HepG2 (cell line): Measurements from ENCODE around the gene ATE1. TPM values are rescaled to one million over a fixed set of nuclear protein-coding genes. Genes with fewer than 3 reads are reported as not detected.

Experiments
- BORCS8-MEF2B ChIP-seq: sonication (generic); formaldehyde crosslinking; IDR thresholded peaks from 2 replicates; pipeline ENCODE4 v1.8.0; 2022; ENCODE audit warnings: mild to moderate bottlenecking, missing genetic modification reagents
- ELF1 ChIP-seq: sonication (generic); formaldehyde crosslinking; IDR thresholded peaks from 2 replicates; pipeline ENCODE4 v1.4.0; 2020; ENCODE audit warnings: missing genetic modification reagents
- ELF3 ChIP-seq: IDR thresholded peaks from 2 replicates; pipeline ENCODE4 v1.6.1; 2016; ENCODE audit warnings: missing genetic modification reagents, missing compliant biosample characterization
- ESRRA ChIP-seq: sonication (generic); formaldehyde crosslinking; IDR thresholded peaks from 2 replicates; pipeline ENCODE4 v1.5.1; 2020; ENCODE audit warnings: mild to moderate bottlenecking, low read depth, missing genetic modification reagents
- FOXK2 ChIP-seq: fragments of 450-650 bp; IDR thresholded peaks from 2 replicates; pipeline ENCODE4 v1.6.1; 2016
- HMGXB4 ChIP-seq, 2 experiments: sonication (generic) in 1 of 2; formaldehyde crosslinking in 1 of 2; IDR thresholded peaks; 2 replicates each; pipeline versions ENCODE4 v1.4.0 to v1.6.1; 2018 to 2020; ENCODE audit warnings: missing genetic modification reagents in 2 of 2, borderline replicate concordance in 1 of 2, low read depth in 1 of 2, mild to moderate bottlenecking in 1 of 2, missing biosample characterization in 1 of 2
- KAT2B ChIP-seq: fragments of 150-350 bp; IDR thresholded peaks from 2 replicates; pipeline ENCODE4 v1.6.1; 2014; ENCODE audit warnings: low read depth, low read length, borderline replicate concordance
- MLXIP ChIP-seq: sonication (generic); formaldehyde crosslinking; IDR thresholded peaks from 2 replicates; pipeline ENCODE4 v1.9.0; 2021; ENCODE audit warnings: missing genetic modification reagents, borderline replicate concordance
- NAIF1 ChIP-seq: sonication (generic); formaldehyde crosslinking; IDR thresholded peaks from 2 replicates; pipeline ENCODE4 v1.5.0; 2020; ENCODE audit warnings: mild to moderate bottlenecking, missing genetic modification reagents, borderline replicate concordance
- PHB2 ChIP-seq: fragments of 450-650 bp; IDR thresholded peaks from 2 replicates; pipeline ENCODE4 v1.6.1; 2018; ENCODE audit not compliant: partially characterized antibody
- PHF21A ChIP-seq: sonication (generic); formaldehyde crosslinking; IDR thresholded peaks from 2 replicates; pipeline ENCODE4 v1.5.0; 2020; ENCODE audit warnings: mild to moderate bottlenecking, missing genetic modification reagents
- TAF1 ChIP-seq: sonication (generic); formaldehyde crosslinking; IDR thresholded peaks from 2 replicates; pipeline ENCODE4 v1.4.0; 2020; ENCODE audit warnings: missing genetic modification reagents
- TARDBP ChIP-seq: sonication (generic); formaldehyde crosslinking; IDR thresholded peaks from 2 replicates; pipeline ENCODE4 v1.8.0; 2022; ENCODE audit warnings: mild to moderate bottlenecking, missing genetic modification reagents
- ZBTB1 ChIP-seq: sonication (generic); formaldehyde crosslinking; IDR thresholded peaks from 2 replicates; pipeline ENCODE4 v1.4.0; 2020; ENCODE audit warnings: missing genetic modification reagents, borderline replicate concordance
- ZNF136 ChIP-seq: sonication (generic); formaldehyde crosslinking; IDR thresholded peaks from 2 replicates; pipeline ENCODE4 v1.8.1; 2022; ENCODE audit warnings: low read depth, mild to moderate bottlenecking, moderate library complexity, missing genetic modification reagents
- ZNF275 ChIP-seq: sonication (generic); formaldehyde crosslinking; IDR thresholded peaks from 2 replicates; pipeline ENCODE4 v1.8.0; 2022; ENCODE audit warnings: missing genetic modification reagents, mild to moderate bottlenecking, inconsistent platforms, borderline replicate concordance
- ZNF354B ChIP-seq: sonication (generic); formaldehyde crosslinking; IDR thresholded peaks from 2 replicates; pipeline ENCODE4 v1.8.0; 2022; ENCODE audit warnings: mild to moderate bottlenecking, missing genetic modification reagents
- ZNF496 ChIP-seq: sonication (generic); formaldehyde crosslinking; IDR thresholded peaks from 2 replicates; pipeline ENCODE4 v1.8.1; 2023; ENCODE audit warnings: mild to moderate bottlenecking, moderate library complexity, missing genetic modification reagents; ENCODE audit not compliant: insufficient replicate concordance
- ZNF550 ChIP-seq: sonication (generic); formaldehyde crosslinking; IDR thresholded peaks from 2 replicates; pipeline ENCODE4 v1.4.0; 2020; ENCODE audit warnings: mild to moderate bottlenecking, missing genetic modification reagents, borderline replicate concordance
- ZNF782 ChIP-seq: sonication (generic); formaldehyde crosslinking; IDR thresholded peaks from 2 replicates; pipeline ENCODE4 v1.4.0; 2020; ENCODE audit warnings: missing genetic modification reagents, mild to moderate bottlenecking, borderline replicate concordance
- ZNF841 ChIP-seq: sonication (generic); formaldehyde crosslinking; IDR thresholded peaks from 2 replicates; pipeline ENCODE4 v1.8.1; 2023; ENCODE audit warnings: missing genetic modification reagents, borderline replicate concordance
- ZSCAN12 ChIP-seq: sonication (generic); formaldehyde crosslinking; IDR thresholded peaks from 2 replicates; pipeline ENCODE4 v1.9.0; 2021; ENCODE audit warnings: mild to moderate bottlenecking, missing genetic modification reagents
- polyA plus RNA-seq, 8 experiments: library from polyadenylated mRNA; depleted of rRNA in 3 of 8; stranded (reverse) in 7 of 8; unstranded in 1 of 8; fragments of >200 nt; fragmentation: Illumina TruSeq in 4 of 8; extraction: Trizol in 4 of 8; gene quantifications; 2 replicates each; pipeline versions ENCODE4 v1.2.1 to v1.2.3, GENCODE V29; 2011 to 2016; ENCODE audit warnings: low read depth in 4 of 8, missing spikeins in 1 of 8, mixed read lengths in 1 of 8; ENCODE audit not compliant: insufficient read depth in 1 of 8
- total RNA-seq, 5 experiments: library from RNA; depleted of rRNA; stranded (reverse); fragments of >200 nt; fragmentation: Illumina TruSeq; extraction: Trizol; gene quantifications; 2 replicates each; pipeline ENCODE4 v1.2.3, GENCODE V29; 2016; ENCODE audit warnings: low read depth in 1 of 5
- TF ChIP-seq, protein P1 (sequence below): sonication (generic); formaldehyde crosslinking; IDR thresholded peaks from 2 replicates; pipeline ENCODE4 v1.8.1; 2023; ENCODE audit warnings: mild to moderate bottlenecking, inconsistent platforms, moderate library complexity, missing genetic modification reagents, borderline replicate concordance

The ATE1 gene
- total and polyA plus RNA-seq, 2 of the 13 experiments (the other 11 are each of a cell fraction or from before 2014, with no cell fraction given) = 17.5 to 42.2 TPM

DNA sequence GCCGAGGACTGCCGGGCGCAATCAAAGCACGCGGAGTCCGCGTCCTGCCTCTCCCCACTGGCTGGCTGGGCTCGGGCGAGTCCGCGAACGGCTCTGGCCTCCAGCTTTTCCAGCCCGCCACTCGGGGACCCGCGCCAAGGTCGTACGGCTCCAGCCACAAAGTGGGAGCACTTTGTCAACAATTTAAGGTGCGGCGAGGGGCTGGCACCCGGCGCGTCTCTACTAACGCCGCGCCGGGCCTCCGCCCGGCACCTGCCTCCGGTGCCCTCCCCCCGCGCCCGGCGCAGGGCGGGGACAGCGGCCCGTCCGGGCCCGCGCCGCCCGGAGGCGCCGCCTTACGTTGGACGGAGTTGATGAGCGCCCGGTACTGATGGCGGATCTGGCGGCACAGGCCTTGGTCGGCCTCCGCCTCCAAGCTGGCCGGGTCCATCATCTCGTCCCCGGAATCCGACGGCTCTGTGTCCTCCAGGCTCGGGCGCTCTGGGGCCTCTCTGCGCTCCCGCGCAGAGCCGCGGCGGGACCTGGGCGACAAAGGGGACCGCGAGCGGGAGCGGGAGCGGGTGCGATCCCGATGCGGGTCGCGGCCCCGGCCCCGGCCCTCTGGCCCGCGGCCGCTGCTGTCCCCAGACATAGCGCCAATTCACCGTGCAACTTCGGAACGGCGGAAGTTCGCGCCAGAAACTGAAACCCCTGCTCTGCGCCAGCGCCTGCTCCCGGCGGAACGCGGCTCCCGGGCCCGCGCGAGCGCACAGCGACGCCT lies 46.9 kb upstream of the ATE1 start, which contains the start of gene NSMCE4A (continued):
- TF ChIP-seq PHB2 (no peak), KAT2B (no peak), ZSCAN12 (CRISPR knock-in tag) (no peak; the same call in 1 of the 2 replicates), ZNF136 (CRISPR knock-in tag) (no peak), TARDBP (peak; percentile 79), PHF21A (no peak), NAIF1 (CRISPR knock-in tag) (no peak; the same call in 1 of the 2 replicates), ELF1 (CRISPR knock-in tag) (0 out of 2 replicates have a peak, but pooled peaks have one; percentile 9), ZNF354B (CRISPR knock-in tag) (no peak), ZNF496 (no peak), MLXIP (CRISPR knock-in tag) (0 out of 2 replicates have a peak, but pooled peaks have one; percentile 13), ELF3 (CRISPR knock-in tag) (peak; percentile 71; the same call in 1 of the 2 replicates), ZNF550 (no peak), ZNF275 (CRISPR knock-in tag) (0 out of 2 replicates have a peak, but pooled peaks have one; percentile 28), ZNF841 (CRISPR knock-in tag) (no peak), FOXK2 (no peak), ESRRA (CRISPR knock-in tag) (no peak), ZBTB1 (no peak), TAF1 (CRISPR knock-in tag) (peak; percentile 69; the same call in 1 of the 2 replicates), HMGXB4 (CRISPR knock-in tag; IDR thresholded peaks at IDR 0.05; ENCODE audit: borderline replicate concordance in 1 of 2, low read depth in 1 of 2) (peak; percentile 89 to 98), BORCS8-MEF2B (CRISPR knock-in tag) (peak; percentile 86), ZNF782 (CRISPR knock-in tag) (no peak)
- TF ChIP-seq, protein P1, sequence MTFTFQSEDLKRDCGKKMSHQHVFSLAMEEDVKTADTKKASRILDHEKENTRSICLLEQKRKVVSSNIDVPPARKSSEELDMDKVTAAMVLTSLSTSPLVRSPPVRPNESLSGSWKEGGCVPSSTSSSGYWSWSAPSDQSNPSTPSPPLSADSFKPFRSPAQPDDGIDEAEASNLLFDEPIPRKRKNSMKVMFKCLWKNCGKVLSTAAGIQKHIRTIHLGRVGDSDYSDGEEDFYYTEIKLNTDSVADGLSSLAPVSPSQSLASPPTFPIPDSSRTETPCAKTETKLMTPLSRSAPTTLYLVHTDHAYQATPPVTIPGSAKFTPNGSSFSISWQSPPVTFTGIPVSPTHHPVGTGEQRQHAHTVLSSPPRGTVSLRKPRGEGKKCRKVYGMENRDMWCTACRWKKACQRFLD (CRISPR knock-in tag) = no peak
